ENCODE measurements around the gene PTPRD. TPM values are rescaled to one million over a fixed set of nuclear protein-coding genes. Genes with fewer than 3 reads are reported as not detected.

Gene PTPRD
- total and polyA plus RNA-seq, 7 experiments from 2014 or later, result 0.71 TPM; not detected in 6

DNA sequence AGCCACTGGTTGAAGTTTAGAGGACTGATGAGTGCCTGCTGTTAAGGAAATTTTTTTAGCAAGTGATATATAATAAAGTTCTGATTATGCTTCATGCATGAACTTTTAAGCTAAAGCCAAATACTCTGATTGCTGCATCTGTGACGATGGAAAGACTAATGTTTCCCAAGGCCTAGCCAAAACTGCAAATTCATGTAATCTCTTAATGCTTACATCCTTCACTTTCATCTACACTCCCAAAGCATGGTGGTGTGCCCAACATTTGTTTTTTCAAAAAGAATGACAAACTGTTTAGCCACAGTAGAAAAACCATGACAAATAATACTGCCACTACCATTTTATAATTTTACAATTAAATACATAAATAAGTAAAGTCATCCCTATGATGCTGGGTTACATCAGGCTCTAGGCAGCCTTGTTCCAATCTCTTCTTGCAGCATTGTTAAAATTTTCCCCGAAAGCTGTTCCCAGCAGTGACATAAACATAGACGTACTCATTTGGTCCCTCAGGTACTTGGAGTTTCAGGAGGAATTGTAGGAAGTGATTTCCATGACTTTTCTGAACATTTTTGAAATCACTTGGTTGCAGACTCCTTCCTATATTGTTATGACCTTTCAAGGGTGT, 2187.9 kb downstream of the PTPRD start:
- Mint-ChIP-seq H3K36me3 (peaks cover 0 to 4% (median 0%) of the 10 kb centered on the region in 5 donors), H3K27ac (no peak overlapping the region), H3K4me3 (no peak overlapping the region), H3K9me3 (no peaks in the 10 kb centered on the region), H3K27me3 (peaks cover 1 to 9% (median 5%) of the 10 kb centered on the region in 5 donors), H3K4me1 (peaks cover 0 to 22% (median 12%) of the 10 kb centered on the region in 7 donors)
- ChIA-PET POLR2A (no interaction called here), CTCF (no interaction called here)
- no peak overlapping the region for H3K4me3 ChIP-seq (ENCODE audit: low read length)
- H3K27me3 ChIP-seq (ENCODE audit: control insufficient read depth in 2 of 2, insufficient read depth in 2 of 2, low read length in 2 of 2), result no peaks in the 10 kb centered on the region
- H3K36me3 ChIP-seq (ENCODE audit: control insufficient read depth in 2 of 3, insufficient read depth in 3 of 3, low read length in 3 of 3), result no peaks in the 10 kb centered on the region
- no peaks in the 10 kb centered on the region for H3K4me1 ChIP-seq (ENCODE audit: control insufficient read depth in 2 of 2, insufficient read depth in 2 of 2, low read length in 2 of 2)
- ATAC-seq (no peak), DNase-seq (no peak)
- H3K9me3 ChIP-seq (ENCODE audit: control insufficient read depth in 2 of 3, low read length in 3 of 3), result no peaks in the 10 kb centered on the region
- no peak overlapping the region for H3K27ac ChIP-seq (ENCODE audit: low read depth, low read length)
- intact Hi-C loops (cut with micrococcal nuclease), result loop anchor here in 1 of 2 donors (10.0 kb wide), 1 partner anchor 770 kb away; no protein-coding TSS in a partner anchor

- DNase-seq (no peak), ATAC-seq (no peak)
- Histone ChIP-seq H3K27ac (ENCODE audit: low read depth, low read length) (no peak overlapping the region), H3K4me3 (ENCODE audit: low read length) (no peak overlapping the region), H3K36me3 (ENCODE audit: control insufficient read depth in 2 of 3, insufficient read depth in 3 of 3, low read length in 3 of 3) (no peaks in the 10 kb centered on the region), H3K27me3 (ENCODE audit: control insufficient read depth in 2 of 2, insufficient read depth in 2 of 2, low read length in 2 of 2) (no peaks in the 10 kb centered on the region), H3K4me1 (ENCODE audit: control insufficient read depth in 2 of 2, insufficient read depth in 2 of 2, low read length in 2 of 2) (no peaks in the 10 kb centered on the region), H3K9me3 (ENCODE audit: control insufficient read depth in 2 of 3, low read length in 3 of 3) (no peaks in the 10 kb centered on the region)
- Mint-ChIP-seq H3K9me3 (no peaks in the 10 kb centered on the region), H3K27me3 (peaks cover 0 to 11% (median 6%) of the 10 kb centered on the region in 5 donors), H3K36me3 (no peaks in the 10 kb centered on the region), H3K4me3 (no peak overlapping the region), H3K27ac (no peak overlapping the region), H3K4me1 (no peaks in the 10 kb centered on the region)
- ChIA-PET CTCF (no interaction called here), POLR2A (no interaction called here)
- intact Hi-C loops (cut with micrococcal nuclease), result loop anchor here in 1 of 2 donors (10.0 kb wide), 1 partner anchor 766 kb away; no protein-coding TSS in a partner anchor
These were observed 2192.4 kb downstream of the PTPRD start for GRCh38 chr9:8420416-8420815.

DNA sequence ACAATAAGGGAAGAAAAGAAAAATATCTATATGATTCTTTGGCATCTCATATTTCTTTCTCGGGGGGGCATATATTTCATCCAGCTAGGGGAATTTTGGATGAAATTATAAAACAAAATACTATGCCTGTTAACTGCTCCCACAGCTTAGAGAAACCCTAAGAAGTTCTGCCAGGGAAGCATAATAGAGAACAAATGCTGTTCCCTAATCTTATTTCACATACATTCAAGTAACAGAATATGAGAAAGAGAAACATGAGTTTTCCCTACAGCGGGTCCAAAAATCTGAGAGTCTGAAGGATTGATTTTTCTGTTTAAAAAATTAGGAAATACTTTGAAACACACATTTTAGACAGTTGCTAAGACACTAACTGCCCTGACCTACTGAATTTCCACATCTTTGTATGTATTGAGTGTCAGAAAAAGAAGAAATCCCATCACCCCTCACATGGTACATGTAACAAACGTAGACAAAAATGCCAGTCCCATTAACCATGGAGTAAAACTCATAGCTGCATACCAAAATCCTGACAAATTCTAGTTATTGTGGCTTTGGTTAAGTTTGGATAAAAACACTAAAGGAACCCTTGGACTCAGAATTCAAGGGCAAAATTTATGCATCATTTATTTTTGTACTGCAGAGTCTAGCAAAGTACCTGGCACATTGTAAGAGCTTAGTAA, 2193.1 kb downstream of the PTPRD start:
- no peaks in the 10 kb centered on the region for H3K36me3 ChIP-seq (ENCODE audit: control insufficient read depth in 2 of 3, insufficient read depth in 3 of 3, low read length in 3 of 3)
- H3K4me3 ChIP-seq (ENCODE audit: low read length), result no peak overlapping the region
- Mint-ChIP-seq H3K36me3 (no peaks in the 10 kb centered on the region), H3K27ac (no peak overlapping the region), H3K27me3 (peaks cover 0 to 11% (median 6%) of the 10 kb centered on the region in 5 donors), H3K4me1 (no peaks in the 10 kb centered on the region), H3K4me3 (no peak overlapping the region), H3K9me3 (no peaks in the 10 kb centered on the region)
- ChIA-PET POLR2A (no interaction called here), CTCF (no interaction called here)
- no peak overlapping the region for H3K27ac ChIP-seq (ENCODE audit: low read depth, low read length)
- ATAC-seq (no peak), DNase-seq (no peak)
- H3K4me1 ChIP-seq (ENCODE audit: control insufficient read depth in 2 of 2, insufficient read depth in 2 of 2, low read length in 2 of 2), result no peaks in the 10 kb centered on the region
- no peaks in the 10 kb centered on the region for H3K27me3 ChIP-seq (ENCODE audit: control insufficient read depth in 2 of 2, insufficient read depth in 2 of 2, low read length in 2 of 2)
- H3K9me3 ChIP-seq (ENCODE audit: control insufficient read depth in 2 of 3, low read length in 3 of 3), result no peaks in the 10 kb centered on the region
- intact Hi-C loops (cut with micrococcal nuclease), result loop anchor here (10.0 kb wide), 2 partner anchors 55 to 765 kb away; no protein-coding TSS in a partner anchor

DNA sequence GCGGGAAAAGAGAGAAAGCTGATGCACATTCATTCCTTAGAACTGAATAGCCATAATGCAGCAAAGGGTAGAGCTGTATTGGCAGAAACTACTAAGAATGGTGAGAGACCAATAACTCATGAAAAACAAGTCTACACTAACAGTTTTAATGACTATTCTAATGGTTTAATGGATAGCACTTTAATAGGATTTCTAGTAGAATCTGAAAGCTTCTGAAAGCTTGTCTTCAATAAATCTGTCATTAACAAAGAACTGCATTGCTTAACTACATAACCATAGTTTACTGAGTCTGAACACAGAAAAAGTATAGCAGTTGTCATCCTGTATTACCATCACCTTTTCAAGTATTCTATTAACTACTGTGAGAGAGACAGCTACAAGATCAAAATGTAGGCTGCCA, 2195.5 kb downstream of the PTPRD start:
- intact Hi-C loops (cut with micrococcal nuclease), result loop anchor here in 1 of 2 donors (10.0 kb wide), 1 partner anchor 57 kb away; no protein-coding TSS in a partner anchor
- CTCF ChIA-PET, result no interaction called here

GRCh38 chr9:8412327-8412726, 2200.5 kb downstream of the PTPRD start:
- Mint-ChIP-seq H3K4me1 (peaks cover 0 to 10% (median 6%) of the 10 kb centered on the region in 7 donors), H3K27ac (no peak overlapping the region), H3K9me3 (no peaks in the 10 kb centered on the region), H3K36me3 (no peaks in the 10 kb centered on the region), H3K27me3 (peaks cover 4 to 19% (median 12%) of the 10 kb centered on the region in 5 donors), H3K4me3 (no peak overlapping the region)
- H3K27ac ChIP-seq (ENCODE audit: low read depth, low read length), result no peak overlapping the region
- H3K36me3 ChIP-seq (ENCODE audit: control insufficient read depth in 2 of 3, insufficient read depth in 3 of 3, low read length in 3 of 3), result no peaks in the 10 kb centered on the region
- H3K9me3 ChIP-seq (ENCODE audit: control insufficient read depth in 2 of 3, low read length in 3 of 3), result no peaks in the 10 kb centered on the region
- no peak overlapping the region for H3K4me3 ChIP-seq (ENCODE audit: low read length)
- H3K4me1 ChIP-seq (ENCODE audit: control insufficient read depth in 2 of 2, insufficient read depth in 2 of 2, low read length in 2 of 2), result no peaks in the 10 kb centered on the region
- intact Hi-C loops (cut with micrococcal nuclease), result loop anchor here in 1 of 2 donors (10.0 kb wide), 1 partner anchor 62 kb away; no protein-coding TSS in a partner anchor
- DNase-seq, result no peak
- no peaks in the 10 kb centered on the region for H3K27me3 ChIP-seq (ENCODE audit: control insufficient read depth in 2 of 2, insufficient read depth in 2 of 2, low read length in 2 of 2)
- CTCF ChIA-PET, result no interaction called here
- POLR2A ChIA-PET, result no interaction called here
- ATAC-seq, result no peak

More for the DNA sequence above, 2195.5 kb downstream of the PTPRD start:
- H3K9me3 ChIP-seq (ENCODE audit: control insufficient read depth in 2 of 3, low read length in 3 of 3), result no peaks in the 10 kb centered on the region
- H3K4me1 Mint-ChIP-seq, result no peaks in the 10 kb centered on the region
- H3K4me1 ChIP-seq (ENCODE audit: control insufficient read depth in 2 of 2, insufficient read depth in 2 of 2, low read length in 2 of 2), result no peaks in the 10 kb centered on the region
- DNase-seq (no peak), ATAC-seq (no peak)
- peaks cover 0 to 18% (median 15%) of the 10 kb centered on the region in 5 donors for H3K27me3 Mint-ChIP-seq
- no peaks in the 10 kb centered on the region for H3K27me3 ChIP-seq (ENCODE audit: control insufficient read depth in 2 of 2, insufficient read depth in 2 of 2, low read length in 2 of 2)
- H3K27ac ChIP-seq (ENCODE audit: low read depth, low read length), result no peak overlapping the region
- H3K36me3 Mint-ChIP-seq, result no peaks in the 10 kb centered on the region
- no peak overlapping the region for H3K4me3 ChIP-seq (ENCODE audit: low read length)
- no peaks in the 10 kb centered on the region for H3K36me3 ChIP-seq (ENCODE audit: control insufficient read depth in 2 of 3, insufficient read depth in 3 of 3, low read length in 3 of 3)
- POLR2A ChIA-PET, result no interaction called here
- H3K9me3 Mint-ChIP-seq, result no peaks in the 10 kb centered on the region
- no peak overlapping the region for H3K4me3 Mint-ChIP-seq
- H3K27ac Mint-ChIP-seq, result no peak overlapping the region

GRCh38 chr9:8408575-8409190, 2204.1 kb downstream of the PTPRD start:
- intact Hi-C loops (cut with micrococcal nuclease), result no loop called here
- H3K4me1 ChIP-seq (ENCODE audit: control insufficient read depth in 2 of 2, insufficient read depth in 2 of 2, low read length in 2 of 2), result no peaks in the 10 kb centered on the region
- peaks cover 4 to 15% (median 8%) of the 10 kb centered on the region in 5 donors for H3K27me3 Mint-ChIP-seq

More at GRCh38 chr9:8408575-8409190, 2204.1 kb downstream of the PTPRD start:
- Histone ChIP-seq H3K36me3 (ENCODE audit: control insufficient read depth in 2 of 3, insufficient read depth in 3 of 3, low read length in 3 of 3) (no peaks in the 10 kb centered on the region), H3K9me3 (ENCODE audit: control insufficient read depth in 2 of 3, low read length in 3 of 3) (no peaks in the 10 kb centered on the region), H3K27ac (ENCODE audit: low read depth, low read length) (no peak overlapping the region), H3K27me3 (ENCODE audit: control insufficient read depth in 2 of 2, insufficient read depth in 2 of 2, low read length in 2 of 2) (no peaks in the 10 kb centered on the region), H3K4me3 (ENCODE audit: low read length) (no peak overlapping the region)
- ATAC-seq, result no peak
- H3K9me3 Mint-ChIP-seq, result no peaks in the 10 kb centered on the region
- DNase-seq, result no peak
- ChIA-PET CTCF (no interaction called here), POLR2A (no interaction called here)
- no peak overlapping the region for H3K4me3 Mint-ChIP-seq
- no peaks in the 10 kb centered on the region for H3K36me3 Mint-ChIP-seq
- H3K4me1 Mint-ChIP-seq, result peaks cover 0 to 10% (median 6%) of the 10 kb centered on the region in 7 donors
- no peak overlapping the region for H3K27ac Mint-ChIP-seq
